ENCODE data around the gene WDFY4.

DNA sequence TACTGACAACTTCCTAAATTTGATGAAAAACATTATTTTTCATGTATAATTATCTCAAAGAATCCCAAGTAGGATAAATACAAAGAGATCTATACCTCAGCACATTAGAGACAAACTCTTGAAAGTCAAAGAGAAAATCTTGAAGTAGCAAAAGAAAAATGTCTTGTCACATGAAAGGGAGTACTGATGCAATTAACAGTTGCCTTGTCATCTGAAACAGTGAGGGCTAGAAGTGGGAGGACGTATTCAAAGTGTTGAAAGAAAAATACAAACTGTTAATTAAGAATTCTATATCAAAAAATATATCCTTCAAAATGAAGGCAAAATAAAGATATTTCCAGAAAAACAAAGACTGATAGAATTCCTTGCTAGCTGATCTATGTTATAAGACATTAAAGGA is 44.3 kb upstream of the WDFY4 start:
- no peak for TF ChIP-seq EZH2phosphoT487 (IDR thresholded peaks at IDR 0.05; ENCODE audit: borderline replicate concordance)
- TF ChIP-seq, protein P1, sequence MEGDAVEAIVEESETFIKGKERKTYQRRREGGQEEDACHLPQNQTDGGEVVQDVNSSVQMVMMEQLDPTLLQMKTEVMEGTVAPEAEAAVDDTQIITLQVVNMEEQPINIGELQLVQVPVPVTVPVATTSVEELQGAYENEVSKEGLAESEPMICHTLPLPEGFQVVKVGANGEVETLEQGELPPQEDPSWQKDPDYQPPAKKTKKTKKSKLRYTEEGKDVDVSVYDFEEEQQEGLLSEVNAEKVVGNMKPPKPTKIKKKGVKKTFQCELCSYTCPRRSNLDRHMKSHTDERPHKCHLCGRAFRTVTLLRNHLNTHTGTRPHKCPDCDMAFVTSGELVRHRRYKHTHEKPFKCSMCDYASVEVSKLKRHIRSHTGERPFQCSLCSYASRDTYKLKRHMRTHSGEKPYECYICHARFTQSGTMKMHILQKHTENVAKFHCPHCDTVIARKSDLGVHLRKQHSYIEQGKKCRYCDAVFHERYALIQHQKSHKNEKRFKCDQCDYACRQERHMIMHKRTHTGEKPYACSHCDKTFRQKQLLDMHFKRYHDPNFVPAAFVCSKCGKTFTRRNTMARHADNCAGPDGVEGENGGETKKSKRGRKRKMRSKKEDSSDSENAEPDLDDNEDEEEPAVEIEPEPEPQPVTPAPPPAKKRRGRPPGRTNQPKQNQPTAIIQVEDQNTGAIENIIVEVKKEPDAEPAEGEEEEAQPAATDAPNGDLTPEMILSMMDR (conservative IDR thresholded peaks at IDR 0.05; ENCODE audit: low read length): no peak
